Measurements from ENCODE around the gene CCZ1. TPM values are rescaled to one million over a fixed set of nuclear protein-coding genes. Genes with fewer than 3 reads are reported as not detected.

The CCZ1 gene
- total RNA-seq = 77.4 and 79.6 TPM in 2 replicates

GRCh38 chr7:5898480-5899224, at the start of gene CCZ1:
CCZ1 (plus strand) TSS chr7:5898733; CDS start chr7:5898800, 67 bp downstream.

GRCh38 chr7:5970347-5970911, 71.9 kb downstream of the CCZ1 start, which contains the start of gene RSPH10B:
RSPH10B (minus strand) TSS chr7:5970689; CDS start chr7:5967116, 3,573 bp downstream.

Other genes starting within 250 kb of the CCZ1 start
- 20.8 and 27.5 TPM in 2 replicates for gene RNF216, start 117.1 kb upstream of the CCZ1 start, total RNA-seq
- gene OCM, start 17.9 kb upstream of the CCZ1 start, total RNA-seq = not detected in 2 replicates
- gene RSPH10B, start 72.0 kb downstream of the CCZ1 start, total RNA-seq = not detected in 2 replicates
- gene PMS2, start 110.3 kb downstream of the CCZ1 start, total RNA-seq = 11.5 and 14.5 TPM in 2 replicates
- 58.8 and 69.2 TPM in 2 replicates for gene AIMP2, start 110.5 kb downstream of the CCZ1 start, total RNA-seq
- not detected in 2 replicates for gene ANKRD61, start 132.6 kb downstream of the CCZ1 start, total RNA-seq
- gene EIF2AK1, start 160.4 kb downstream of the CCZ1 start, total RNA-seq = 120 and 142 TPM in 2 replicates
- gene USP42, start 206.2 kb downstream of the CCZ1 start, total RNA-seq = 1.7 and 2.5 TPM in 2 replicates

All from myometrial cell (primary cell).